ENCODE data around the gene FAM83C.

Gene FAM83C

GRCh38 chr20:35314816-35315631 lies 22.8 kb upstream of the FAM83C start:
- Mint-ChIP-seq H3K9me3 (no peaks in the 10 kb centered on the region), H3K4me3 (no peak overlapping the region), H3K4me1 (ENCODE audit: low read depth in 2 of 2) (peaks cover 8 to 23% of the 10 kb centered on the region in 2 donors), H3K27me3 (no peaks in the 10 kb centered on the region), H3K36me3 (ENCODE audit: insufficient read depth) (peaks cover 4% of the 10 kb centered on the region), H3K27ac (peak overlapping the region; percentile 54 to 84)
- ATAC-seq (replicated peaks), result no peak
- DNase-seq, result no peak

GRCh38 chr20:35312318-35312717 lies 20.1 kb upstream of the FAM83C start:
- DNase-seq, result no peak
- H3K4me3 Mint-ChIP-seq, result no peak overlapping the region
- H3K4me1 Mint-ChIP-seq (ENCODE audit: low read depth in 2 of 2), result peaks cover 6 to 20% of the 10 kb centered on the region in 2 donors
- peaks cover 9% of the 10 kb centered on the region for H3K36me3 Mint-ChIP-seq (ENCODE audit: insufficient read depth)
- no peak for ATAC-seq (replicated peaks)
- H3K27me3 Mint-ChIP-seq, result no peaks in the 10 kb centered on the region
- no peak overlapping the region for H3K27ac Mint-ChIP-seq
- H3K9me3 Mint-ChIP-seq, result no peaks in the 10 kb centered on the region

DNA sequence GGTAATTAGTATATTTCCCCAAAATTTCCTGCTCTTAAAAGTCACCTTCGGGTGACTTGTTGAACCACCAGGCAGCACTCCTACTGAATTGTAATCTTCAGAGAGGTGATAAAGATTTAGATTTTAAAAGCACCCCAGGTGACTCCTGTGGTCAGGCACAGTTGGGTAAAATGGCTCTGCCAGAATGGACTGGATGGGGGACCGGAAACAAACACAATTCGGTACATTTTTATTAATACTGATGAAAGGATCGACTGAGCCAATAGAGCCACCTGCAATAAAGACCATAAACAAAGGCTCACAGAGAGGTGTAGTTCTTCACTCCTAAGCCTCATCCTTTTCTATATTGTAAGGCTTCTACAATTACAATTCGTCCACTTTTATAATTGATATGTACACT lies 19.6 kb upstream of the FAM83C start:
- DNase-seq (no peak), ATAC-seq (replicated peaks) (no peak)

DNA sequence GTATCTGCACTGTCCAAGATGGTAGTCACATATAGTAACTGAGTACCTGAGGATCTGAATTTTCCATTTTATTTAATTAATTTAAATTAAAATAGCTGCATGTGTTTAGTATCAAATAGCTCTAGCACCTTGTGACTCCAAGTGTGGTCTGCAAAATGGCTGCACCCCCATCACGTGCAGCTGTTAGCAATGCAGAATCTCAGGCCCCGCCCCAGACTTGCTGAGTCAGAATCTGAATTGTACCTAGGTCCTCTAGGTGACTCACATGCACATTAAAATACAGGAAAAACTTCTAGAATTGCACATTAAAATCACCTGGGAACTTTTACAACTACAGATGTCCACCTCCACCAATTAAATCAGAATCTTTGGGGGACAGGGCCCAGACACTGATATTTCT lies 19.2 kb upstream of the FAM83C start:
- H3K4me1 Mint-ChIP-seq (ENCODE audit: low read depth in 2 of 2), result peaks cover 6 to 20% of the 10 kb centered on the region in 2 donors
- no peak overlapping the region for H3K4me3 Mint-ChIP-seq
- peaks cover 12% of the 10 kb centered on the region for H3K36me3 Mint-ChIP-seq (ENCODE audit: insufficient read depth)
- no peaks in the 10 kb centered on the region for H3K9me3 Mint-ChIP-seq
- no peaks in the 10 kb centered on the region for H3K27me3 Mint-ChIP-seq
- H3K27ac Mint-ChIP-seq, result no peak overlapping the region
- ATAC-seq (replicated peaks), result no peak
- DNase-seq, result no peak

More for the DNA sequence above, 19.6 kb upstream of the FAM83C start:
- no peaks in the 10 kb centered on the region for H3K9me3 Mint-ChIP-seq
- no peak overlapping the region for H3K27ac Mint-ChIP-seq
- no peak overlapping the region for H3K4me3 Mint-ChIP-seq
- H3K4me1 Mint-ChIP-seq (ENCODE audit: low read depth in 2 of 2), result peaks cover 6 to 20% of the 10 kb centered on the region in 2 donors
- peaks cover 9% of the 10 kb centered on the region for H3K36me3 Mint-ChIP-seq (ENCODE audit: insufficient read depth)
- no peaks in the 10 kb centered on the region for H3K27me3 Mint-ChIP-seq

GRCh38 chr20:35307666-35308653 lies 15.7 kb upstream of the FAM83C start:
- no peaks in the 10 kb centered on the region for H3K27me3 Mint-ChIP-seq
- H3K36me3 Mint-ChIP-seq (ENCODE audit: insufficient read depth), result peaks cover 8% of the 10 kb centered on the region
- no peak for ATAC-seq (replicated peaks)
- H3K9me3 Mint-ChIP-seq, result no peaks in the 10 kb centered on the region
- peaks cover 5 to 15% of the 10 kb centered on the region in 2 donors for H3K4me1 Mint-ChIP-seq (ENCODE audit: low read depth in 2 of 2)
- H3K4me3 Mint-ChIP-seq, result no peak overlapping the region
- DNase-seq, result no peak
- H3K27ac Mint-ChIP-seq, result no peak overlapping the region

GRCh38 chr20:35306931-35307517 lies 14.8 kb upstream of the FAM83C start:
- Mint-ChIP-seq H3K27me3 (no peaks in the 10 kb centered on the region), H3K27ac (peak overlapping the region; percentile 21 to 49), H3K9me3 (no peaks in the 10 kb centered on the region), H3K4me3 (no peak overlapping the region), H3K36me3 (ENCODE audit: insufficient read depth) (peaks cover 8% of the 10 kb centered on the region), H3K4me1 (ENCODE audit: low read depth in 2 of 2) (peaks cover 5 to 9% of the 10 kb centered on the region in 2 donors)
- peak; percentile 28 for ATAC-seq (replicated peaks)
- peak in 1 of 3 experiments; percentile 14 for DNase-seq

DNA sequence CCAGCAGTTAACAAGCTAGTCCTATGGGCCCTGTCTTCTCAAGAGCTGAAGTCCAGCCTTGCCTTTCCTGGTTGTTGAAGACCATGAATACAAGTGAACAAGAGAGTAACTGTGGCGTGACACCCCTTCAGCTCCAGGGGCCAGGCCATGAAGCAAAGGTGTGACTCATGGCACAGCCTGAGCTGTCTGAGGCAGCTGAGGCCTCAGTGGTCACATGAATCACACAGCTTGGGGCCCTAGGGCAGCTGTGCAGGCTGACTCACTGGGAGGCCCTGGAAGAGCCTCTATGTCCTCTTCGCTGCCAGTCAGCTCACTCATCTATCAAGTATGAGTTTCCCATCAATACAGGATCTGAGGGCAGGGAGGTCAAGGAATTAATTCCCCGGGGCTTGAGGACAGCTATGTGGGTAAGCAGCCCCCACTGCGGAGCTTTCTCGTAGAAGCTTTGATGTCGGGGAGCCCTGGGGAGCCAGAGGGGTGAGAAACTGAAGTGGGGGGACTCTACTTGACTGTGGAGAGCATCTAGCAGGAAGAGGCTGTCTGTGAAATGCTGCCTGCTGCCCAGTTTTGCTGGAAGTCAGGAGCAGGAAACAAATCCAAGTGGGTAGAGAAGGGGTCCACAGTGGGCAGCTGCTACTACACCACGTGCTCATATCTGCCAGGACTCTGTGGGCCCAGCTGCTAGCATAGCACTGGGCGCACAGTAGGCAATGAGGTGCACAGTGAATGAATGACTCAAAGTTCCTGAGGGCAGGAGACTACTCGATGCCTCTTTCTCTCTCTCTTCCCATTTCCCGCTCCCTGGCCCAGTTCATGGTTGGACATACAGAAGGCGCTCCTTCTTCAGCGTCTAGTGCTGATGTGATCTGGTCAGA lies 13.7 kb upstream of the FAM83C start:
- H3K4me1 Mint-ChIP-seq (ENCODE audit: low read depth in 2 of 2), result peaks cover 5 to 9% of the 10 kb centered on the region in 2 donors
- H3K27ac Mint-ChIP-seq, result peak overlapping the region; percentile 49 to 65
- no peak overlapping the region for H3K4me3 Mint-ChIP-seq
- DNase-seq, result no peak
- no peak for ATAC-seq (replicated peaks)
- H3K9me3 Mint-ChIP-seq, result no peaks in the 10 kb centered on the region
- H3K27me3 Mint-ChIP-seq, result no peaks in the 10 kb centered on the region
- peaks cover 8% of the 10 kb centered on the region for H3K36me3 Mint-ChIP-seq (ENCODE audit: insufficient read depth)

DNA sequence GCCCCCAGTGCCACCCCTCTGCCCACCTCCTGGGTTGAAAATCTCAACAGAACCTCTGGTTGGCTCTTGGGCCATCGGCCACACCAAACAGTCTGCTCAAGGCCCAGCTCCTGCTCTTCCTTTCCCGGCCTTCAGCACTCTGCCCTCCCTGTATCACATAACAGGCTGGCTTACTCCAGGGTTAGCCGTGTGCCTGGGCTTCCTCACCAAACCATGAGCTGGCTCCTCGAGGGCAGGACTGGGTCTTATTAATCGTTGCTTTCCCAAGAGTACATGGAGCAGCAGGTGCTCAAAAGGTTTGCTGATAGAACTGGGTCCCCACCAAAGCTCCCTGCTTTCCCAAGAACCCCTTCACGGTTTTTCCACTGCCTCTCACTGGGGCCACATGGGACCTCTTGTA lies 12.7 kb upstream of the FAM83C start:
- no peak for DNase-seq
- H3K4me1 Mint-ChIP-seq (ENCODE audit: low read depth in 2 of 2), result peaks cover 5 to 9% of the 10 kb centered on the region in 2 donors

DNA sequence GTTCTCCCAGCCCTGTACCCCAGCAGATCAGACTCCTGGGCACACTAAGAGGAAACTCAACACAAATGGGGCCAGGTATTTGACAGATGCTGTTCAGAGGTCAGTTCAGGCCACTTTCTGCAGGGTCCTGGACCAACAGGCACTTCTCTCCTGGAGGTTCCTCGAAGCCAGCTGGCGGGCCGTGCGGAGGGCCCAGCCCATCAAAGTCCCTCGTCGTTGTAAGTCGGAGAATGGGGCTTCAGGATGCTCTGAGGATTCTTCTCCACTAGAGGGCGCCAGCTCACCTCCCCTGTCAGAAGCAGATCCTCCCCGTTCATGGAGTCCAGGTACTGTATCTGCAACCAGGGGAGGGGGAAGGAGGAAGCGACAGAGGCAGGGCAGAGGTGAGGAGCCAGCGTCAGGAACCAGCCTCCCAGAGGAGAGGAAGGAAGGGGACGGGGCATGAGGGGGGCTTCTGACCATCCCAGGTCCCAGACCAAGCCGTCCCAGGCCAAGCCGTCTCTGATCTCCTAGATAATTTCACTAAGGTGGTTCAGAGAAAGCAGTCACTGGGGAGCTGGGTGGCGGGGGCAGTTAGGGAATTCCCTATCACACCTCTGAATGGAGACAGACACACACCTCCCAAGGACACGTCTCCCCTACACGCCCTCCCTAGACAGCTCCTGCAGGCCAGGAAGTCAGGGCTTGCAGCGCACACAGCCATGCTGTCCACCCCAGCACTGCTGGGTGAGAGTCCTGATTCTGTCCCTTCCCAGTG lies 11.7 kb upstream of the FAM83C start:
- Mint-ChIP-seq H3K36me3 (ENCODE audit: insufficient read depth) (peaks cover 3% of the 10 kb centered on the region), H3K4me3 (no peak overlapping the region), H3K4me1 (ENCODE audit: low read depth in 2 of 2) (peaks cover 5 to 9% of the 10 kb centered on the region in 2 donors), H3K27me3 (no peaks in the 10 kb centered on the region), H3K9me3 (no peaks in the 10 kb centered on the region), H3K27ac (peak overlapping the region; percentile 36 to 65)
- DNase-seq, result peak; percentile 82 to 83 (median 83)
- peak; percentile 96 for ATAC-seq (replicated peaks)

More for the DNA sequence above, 12.7 kb upstream of the FAM83C start:
- no peaks in the 10 kb centered on the region for H3K9me3 Mint-ChIP-seq
- peaks cover 8% of the 10 kb centered on the region for H3K36me3 Mint-ChIP-seq (ENCODE audit: insufficient read depth)
- peak overlapping the region; percentile 36 to 65 for H3K27ac Mint-ChIP-seq
- H3K4me3 Mint-ChIP-seq, result no peak overlapping the region
- ATAC-seq (replicated peaks), result no peak
- H3K27me3 Mint-ChIP-seq, result no peaks in the 10 kb centered on the region

GRCh38 chr20:35303382-35303734 lies 11.1 kb upstream of the FAM83C start:
- peaks cover 5 to 9% of the 10 kb centered on the region in 2 donors for H3K4me1 Mint-ChIP-seq (ENCODE audit: low read depth in 2 of 2)
- H3K27ac Mint-ChIP-seq, result peak overlapping the region in 1 of 2 donors; percentile 65
- H3K27me3 Mint-ChIP-seq, result no peaks in the 10 kb centered on the region
- no peak overlapping the region for H3K4me3 Mint-ChIP-seq
- ATAC-seq (replicated peaks) (no peak), DNase-seq (no peak)
- no peaks in the 10 kb centered on the region for H3K9me3 Mint-ChIP-seq
- peaks cover 3% of the 10 kb centered on the region for H3K36me3 Mint-ChIP-seq (ENCODE audit: insufficient read depth)

DNA sequence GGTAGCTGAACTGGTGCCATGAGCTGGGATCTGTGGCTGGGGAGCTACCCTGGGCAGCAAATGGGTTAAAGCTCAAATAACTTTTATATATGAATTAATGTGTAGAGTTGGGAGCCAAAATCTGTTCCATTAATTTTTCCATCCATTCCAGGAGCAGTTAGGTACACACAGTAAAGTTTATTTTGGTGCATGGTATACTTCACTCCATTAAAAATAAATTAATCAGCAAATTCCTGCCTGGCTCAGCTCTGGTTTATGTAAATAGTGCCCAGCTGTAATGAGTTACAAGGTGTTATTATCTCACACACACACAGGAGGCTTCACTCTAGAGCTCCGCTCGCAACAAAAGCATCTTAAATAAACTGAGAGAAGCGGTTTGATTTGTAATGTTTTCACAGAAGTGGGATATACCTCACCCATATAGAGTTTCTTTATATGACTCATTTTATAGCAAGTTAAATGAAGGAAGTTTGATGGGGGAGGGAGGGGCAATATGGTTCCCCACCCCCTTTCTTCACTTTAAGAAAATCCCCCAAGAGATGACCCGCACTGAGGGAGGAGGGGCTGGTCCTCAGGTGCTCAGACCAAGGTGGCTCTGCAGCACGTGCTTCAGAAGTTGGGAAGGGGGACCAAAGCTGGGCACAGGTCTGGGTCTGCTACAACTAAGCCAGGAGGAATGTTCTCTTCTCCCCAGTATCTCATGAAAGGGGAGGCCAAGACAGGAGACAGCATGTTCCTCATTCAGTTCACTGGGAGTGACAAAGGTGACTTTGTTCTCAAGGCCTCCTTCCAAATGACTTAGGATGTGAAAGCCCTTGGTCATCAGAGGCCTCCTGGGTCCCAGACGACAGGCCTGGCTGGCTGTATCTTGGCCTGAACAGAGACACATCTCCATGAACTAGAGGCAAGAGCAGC lies 10.5 kb upstream of the FAM83C start:
- H3K27me3 Mint-ChIP-seq, result no peaks in the 10 kb centered on the region
- H3K27ac Mint-ChIP-seq, result no peak overlapping the region
- no peak overlapping the region for H3K4me3 Mint-ChIP-seq
- DNase-seq (no peak), ATAC-seq (replicated peaks) (no peak)
- H3K9me3 Mint-ChIP-seq, result no peaks in the 10 kb centered on the region
- peaks cover 3% of the 10 kb centered on the region for H3K36me3 Mint-ChIP-seq (ENCODE audit: insufficient read depth)
- peaks cover 5 to 9% of the 10 kb centered on the region in 2 donors for H3K4me1 Mint-ChIP-seq (ENCODE audit: low read depth in 2 of 2)

Data from effector memory CD8-positive, alpha-beta T cell (primary cell).